GM12873 (cell line): ENCODE results near the gene SLC35G3.

Experiments used
- CTCF ChIP-seq: IDR thresholded peaks from 2 replicates; pipeline ENCODE4 v1.5.1; 2012; ENCODE audit warnings: low read depth, mild to moderate bottlenecking, moderate library complexity, low read length, control low read depth; ENCODE audit not compliant: insufficient read depth; ENCODE audit errors: missing control alignments

Gene SLC35G3

DNA sequence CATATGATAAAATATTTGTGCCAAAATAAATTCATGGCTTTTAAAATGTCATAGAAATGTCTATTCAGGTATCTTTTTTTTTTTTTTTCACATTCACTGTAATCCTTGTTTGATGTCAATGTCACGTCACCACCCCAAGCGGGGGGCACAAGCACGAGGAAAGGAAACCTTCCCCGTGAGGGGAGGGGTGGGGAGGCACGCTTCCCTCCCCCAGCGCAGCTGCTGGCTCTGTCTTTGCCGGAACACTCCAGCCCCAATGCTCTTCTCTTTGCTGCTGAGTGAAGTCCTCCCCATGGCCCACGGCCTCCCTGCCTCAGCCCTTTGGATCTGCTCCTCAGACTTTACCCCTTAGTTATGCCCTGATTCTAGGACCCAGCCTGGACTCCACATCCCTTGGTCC is 1.5 kb downstream of the SLC35G3 start:
- TF ChIP-seq CTCF: no peak

DNA sequence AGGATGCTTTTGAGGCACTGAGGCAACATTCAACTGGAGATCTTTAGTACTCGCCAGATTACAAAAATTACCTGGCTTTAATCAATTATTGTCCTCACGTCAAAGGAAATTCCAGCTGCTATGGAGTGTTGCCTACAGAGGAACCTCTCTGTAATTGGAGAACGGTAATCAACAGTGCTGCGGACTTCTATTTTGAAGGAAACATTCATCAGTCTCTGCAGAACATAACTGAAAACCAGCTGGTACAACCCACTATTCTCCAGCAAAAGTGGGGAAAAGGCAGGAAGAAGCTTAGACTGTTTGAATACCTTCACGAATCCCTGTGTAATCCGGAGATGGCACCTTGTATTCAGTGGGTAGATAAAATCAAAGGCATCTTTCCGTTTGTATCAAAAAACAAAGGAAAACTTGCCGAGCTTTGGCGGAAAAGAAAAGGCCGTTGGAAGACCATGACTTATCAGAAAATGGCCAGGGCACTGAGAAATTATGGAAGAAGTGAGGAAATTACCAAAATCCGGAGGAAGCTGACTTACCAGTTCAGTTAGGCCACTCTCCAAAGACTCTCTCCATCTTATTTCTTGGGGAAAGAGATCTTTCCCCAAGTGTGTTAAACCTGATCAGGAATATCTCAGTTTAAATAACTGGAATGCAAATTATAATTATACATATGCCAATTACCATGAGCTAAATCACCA is 3.0 kb downstream of the SLC35G3 start:
- no peak for TF ChIP-seq CTCF

DNA sequence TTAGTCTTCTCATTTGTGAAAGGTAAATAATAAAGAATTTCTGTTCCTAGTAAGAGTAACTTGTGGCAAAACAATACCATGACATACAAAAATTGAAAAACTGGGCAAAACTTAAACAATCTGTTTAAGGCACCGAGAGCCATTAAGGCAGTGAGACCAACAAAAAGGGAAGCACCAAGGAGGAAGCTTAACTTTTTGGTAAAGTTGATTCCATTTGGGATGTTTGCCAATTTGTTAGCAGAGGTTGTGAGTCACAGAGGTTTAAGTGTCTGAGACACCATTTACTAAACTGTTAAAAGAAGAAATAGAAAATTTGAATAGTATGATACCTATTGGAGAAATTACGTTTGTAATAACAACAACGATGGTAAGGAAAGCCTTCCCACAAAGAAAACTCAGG is 4.9 kb downstream of the SLC35G3 start:
- TF ChIP-seq CTCF: no peak

- TF ChIP-seq CTCF: no peak
Observed at GRCh38 chr17:35188111-35188510, 6.1 kb downstream of the SLC35G3 start.

- TF ChIP-seq CTCF: no peak
Observed at GRCh38 chr17:35187481-35187880, 6.7 kb downstream of the SLC35G3 start.

DNA sequence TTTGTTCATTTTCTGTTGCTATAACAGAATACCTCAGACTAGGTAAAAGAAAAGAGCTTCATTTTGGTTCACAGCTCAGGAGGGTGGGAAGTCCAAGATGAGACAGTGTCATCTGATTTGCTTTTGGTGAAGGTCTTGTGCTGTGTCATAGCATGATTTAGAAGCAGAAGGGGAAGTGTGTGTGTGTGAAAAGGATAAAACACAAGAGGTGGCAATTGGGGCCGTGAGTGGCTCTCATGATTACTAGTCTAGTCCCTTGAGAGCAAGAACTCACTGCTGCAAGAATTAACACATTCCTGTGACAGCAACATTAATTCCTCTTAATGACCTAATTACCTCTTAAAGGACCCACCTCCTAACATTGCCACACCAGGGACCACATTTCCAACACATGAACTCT is 8.3 kb downstream of the SLC35G3 start:
- no peak for TF ChIP-seq CTCF

DNA sequence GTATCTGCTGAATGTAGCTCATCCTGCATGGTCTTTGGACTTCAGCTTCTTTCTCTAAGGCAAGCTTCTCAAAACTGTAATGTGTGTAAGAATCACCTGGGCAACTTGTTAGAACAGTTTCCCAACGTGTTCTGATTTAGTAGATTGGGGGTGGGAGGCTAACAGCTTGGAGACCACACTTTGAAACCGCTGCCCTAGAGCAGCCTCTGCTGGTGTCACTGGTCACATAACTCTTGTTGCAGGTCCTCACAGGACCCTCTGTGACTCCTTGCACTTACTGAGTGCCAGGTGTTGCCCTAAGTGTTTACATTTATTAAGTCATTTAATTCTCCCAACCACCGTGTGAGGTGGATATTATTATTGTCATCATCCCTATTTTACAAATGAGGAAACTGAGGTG is 9.9 kb downstream of the SLC35G3 start:
- no peak for TF ChIP-seq CTCF
